ENCODE measurements around the gene PHPT1. TPM values are rescaled to one million over a fixed set of nuclear protein-coding genes. Genes with fewer than 3 reads are reported as not detected.
A peak's percentile ranks its signal among the peaks of the same experiment; 100 is the strongest.

PHPT1 gene
- total and polyA plus RNA-seq, 2 of the 13 experiments (the other 11 are each of a cell fraction or from before 2014, with no cell fraction given): 189 to 192 TPM

GRCh38 chr9:136806631-136807201, 42.5 kb upstream of the PHPT1 start:
- Histone ChIP-seq H3K4me1 (ENCODE audit: insufficient read depth, low read length) (peaks cover 75% of the 10 kb centered on the region), H2AFZ (ENCODE audit: low read length) (no peak overlapping the region), H4K20me1 (ENCODE audit: insufficient read depth, low read length) (no peaks in the 10 kb centered on the region; the same call in 1 of the 2 replicates), H3K27ac (ENCODE audit: extremely low read length, insufficient read depth, low read length) (peak overlapping the region; percentile 76), H3K9ac (ENCODE audit: insufficient read depth, low read depth, low read length) (peak overlapping the region; percentile 86), H3K9me3 (ENCODE audit: low read length) (no peaks in the 10 kb centered on the region), H3K36me3 (replicated peaks in 1 of 2; ENCODE audit: control insufficient read depth in 1 of 2, insufficient read depth in 2 of 2, low read length in 2 of 2) (peaks cover 2 to 5% of the 10 kb centered on the region in 2 experiments; a peak in 3 of 5 replicates), H3K4me3 (replicated peaks in 1 of 3; ENCODE audit: insufficient read depth in 1 of 3, low read depth in 2 of 3, low read length in 3 of 3) (peak overlapping the region; percentile 61 to 96 (median 88); a peak in 5 of 6 replicates), H3K4me2 (ENCODE audit: low read depth, low read length) (peak overlapping the region; percentile 72), H3K27me3 (ENCODE audit: control insufficient read depth in 1 of 2, insufficient read depth in 2 of 2, low read length in 2 of 2) (no peaks in the 10 kb centered on the region), H3K79me2 (ENCODE audit: insufficient read depth, low read length) (peaks cover 59% of the 10 kb centered on the region)
- WGBS (ENCODE audit: low lambda C conversion rate): 11% methylated on average over 12 of the region's 25 CpGs
- FAIRE-seq (no peak), DNase-seq (ENCODE audit: low spot score) (no peak), ATAC-seq (peak; percentile 17)
- intact Hi-C loops (cut with micrococcal nuclease; ENCODE audit: unreplicated experiment): no loop called here
- ChIA-PET CTCF (ENCODE audit: low intra/inter-chr PET ratio, low total read pairs) (no interaction called here), POLR2A (interaction anchor here (0.6 to 5.0 kb wide), 9 partner anchors 7 to 249 kb away, joined by 3 to 35 read pairs (median 6); partner anchors contain the start of genes CCDC183, TMEM141 and TRAF2)
- no TSS peak for BruUV-seq (replicated peaks)
- in situ Hi-C loops (cut with HindIII; ENCODE audit: extremely low pct_ligation_motif_present, low pct_unique_long_range_greater_than_20kb): no loop called here
- peak; percentile 1; the same call in 1 of the 2 replicates for TF ChIP-seq ZNF605 (CRISPR knock-in tag; IDR thresholded peaks at IDR 0.05)
- 0 out of 2 replicates have a peak, but pooled peaks have one; percentile 10 for TF ChIP-seq ZFX (CRISPR knock-in tag; IDR thresholded peaks at IDR 0.05; ENCODE audit: low read depth)
- TF ChIP-seq MLX (CRISPR knock-in tag; IDR thresholded peaks at IDR 0.05): peak; percentile 7; the same call in 1 of the 2 replicates
- TF ChIP-seq ZNF850 (CRISPR knock-in tag; conservative IDR thresholded peaks at IDR 0.05): 0 out of 2 replicates have a peak, but pooled peaks have one; percentile 16
- no peak for TF ChIP-seq NR2C2 (CRISPR knock-in tag; IDR thresholded peaks at IDR 0.05; ENCODE audit: borderline replicate concordance)
- no peak for TF ChIP-seq SOX5 (CRISPR knock-in tag; IDR thresholded peaks at IDR 0.05; ENCODE audit: borderline replicate concordance)
- TF ChIP-seq ZNF407 (CRISPR knock-in tag; IDR thresholded peaks at IDR 0.05; ENCODE audit: not compliant biosample characterization): peak; percentile 4
- TF ChIP-seq ZNF263 (CRISPR knock-in tag; IDR thresholded peaks at IDR 0.05): 0 out of 2 replicates have a peak, but pooled peaks have one; percentile 25
- peak; percentile 10; the same call in 1 of the 2 replicates for TF ChIP-seq ZNF687 (CRISPR knock-in tag; IDR thresholded peaks at IDR 0.05)
- no peak for TF ChIP-seq HNRNPLL (IDR thresholded peaks at IDR 0.05; ENCODE audit: low read depth, low read length, poor library complexity, severe bottlenecking)

All from HepG2 (cell line).